ENCODE data around the gene EFNA5. TPM values are rescaled to one million over a fixed set of nuclear protein-coding genes. Genes with fewer than 3 reads are reported as not detected.

EFNA5 gene
- total RNA-seq, 1 experiment from 2014 or later: 0.22 TPM

DNA sequence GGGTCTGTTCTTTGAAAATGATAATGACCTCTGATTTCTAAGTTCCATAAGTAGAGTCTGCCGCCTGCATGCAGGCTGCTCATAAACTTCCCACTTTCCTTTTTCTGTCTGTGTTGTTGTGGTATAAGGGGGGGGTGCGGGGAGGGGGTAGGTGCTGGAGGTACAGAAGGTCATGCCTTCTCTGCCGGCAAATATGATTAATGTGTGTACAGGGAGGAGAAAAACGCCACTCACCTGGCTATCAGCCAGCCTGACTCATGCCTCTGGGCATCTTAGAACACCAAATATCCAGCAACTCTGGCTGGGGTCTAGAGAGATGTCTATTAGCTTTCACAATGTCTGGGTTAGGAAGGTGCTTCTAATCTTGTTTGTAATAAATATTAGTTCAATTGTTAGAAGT, 128.3 kb downstream of the EFNA5 start (continued):
- TF ChIP-seq SP1 (IDR thresholded peaks at IDR 0.05; ENCODE audit: low read depth): peak; percentile 23; the same call in 1 of the 2 replicates

DNA sequence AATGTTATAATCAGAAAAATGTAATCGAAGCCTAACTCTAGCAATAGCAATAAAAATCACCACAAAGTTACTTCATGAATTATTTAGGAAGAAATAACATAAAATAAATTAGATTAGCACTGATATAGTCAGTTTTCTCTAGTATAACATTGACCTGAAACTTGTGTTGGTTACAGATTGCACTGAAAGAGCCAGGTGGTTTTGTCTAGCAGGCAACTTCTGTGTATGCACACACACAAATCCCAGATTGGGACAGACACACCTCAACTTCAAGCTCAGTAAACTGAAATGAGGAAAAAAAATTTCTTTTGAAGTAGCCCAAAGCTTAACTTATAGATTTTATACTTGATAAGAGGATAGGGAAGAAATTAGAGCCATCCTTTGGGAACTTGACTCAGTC, 129.3 kb downstream of the EFNA5 start:
- H4K20me1 ChIP-seq (ENCODE audit: insufficient read depth): no peaks in the 10 kb centered on the region
- no peak overlapping the region for H3K9ac ChIP-seq (ENCODE audit: low read length)
- no peak for ATAC-seq
- no peak overlapping the region for H3K4me3 ChIP-seq (replicated peaks in 1 of 2; ENCODE audit: low read depth in 1 of 2, low read length in 2 of 2)
- H3K9me3 ChIP-seq (ENCODE audit: control insufficient read depth in 1 of 2, insufficient read depth in 1 of 2, low read depth in 1 of 2, low read length in 2 of 2): no peaks in the 10 kb centered on the region
- H2AFZ ChIP-seq (ENCODE audit: low read depth, low read length, poor library complexity, severe bottlenecking): no peak overlapping the region
- no TSS peak for BruUV-seq (replicated peaks)
- H3K27me3 ChIP-seq (ENCODE audit: insufficient read depth, low read length): peaks cover 8% of the 10 kb centered on the region; the same call in 1 of the 2 replicates
- TF ChIP-seq EZH2 (IDR thresholded peaks at IDR 0.05): no peak
- TF ChIP-seq, protein P1, sequence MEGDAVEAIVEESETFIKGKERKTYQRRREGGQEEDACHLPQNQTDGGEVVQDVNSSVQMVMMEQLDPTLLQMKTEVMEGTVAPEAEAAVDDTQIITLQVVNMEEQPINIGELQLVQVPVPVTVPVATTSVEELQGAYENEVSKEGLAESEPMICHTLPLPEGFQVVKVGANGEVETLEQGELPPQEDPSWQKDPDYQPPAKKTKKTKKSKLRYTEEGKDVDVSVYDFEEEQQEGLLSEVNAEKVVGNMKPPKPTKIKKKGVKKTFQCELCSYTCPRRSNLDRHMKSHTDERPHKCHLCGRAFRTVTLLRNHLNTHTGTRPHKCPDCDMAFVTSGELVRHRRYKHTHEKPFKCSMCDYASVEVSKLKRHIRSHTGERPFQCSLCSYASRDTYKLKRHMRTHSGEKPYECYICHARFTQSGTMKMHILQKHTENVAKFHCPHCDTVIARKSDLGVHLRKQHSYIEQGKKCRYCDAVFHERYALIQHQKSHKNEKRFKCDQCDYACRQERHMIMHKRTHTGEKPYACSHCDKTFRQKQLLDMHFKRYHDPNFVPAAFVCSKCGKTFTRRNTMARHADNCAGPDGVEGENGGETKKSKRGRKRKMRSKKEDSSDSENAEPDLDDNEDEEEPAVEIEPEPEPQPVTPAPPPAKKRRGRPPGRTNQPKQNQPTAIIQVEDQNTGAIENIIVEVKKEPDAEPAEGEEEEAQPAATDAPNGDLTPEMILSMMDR (IDR thresholded peaks at IDR 0.05 in 2 of 3, conservative IDR thresholded peaks at IDR 0.05 in 1 of 3; ENCODE audit: borderline replicate concordance in 1 of 3, insufficient read depth in 1 of 3, low read depth in 2 of 3, low read length in 2 of 3): no peak
- no peak for TF ChIP-seq ZFX (IDR thresholded peaks at IDR 0.05)
- no peak for TF ChIP-seq CBX3 (IDR thresholded peaks at IDR 0.05; ENCODE audit: low read depth)
- no peak for TF ChIP-seq EGR1 (IDR thresholded peaks at IDR 0.05; ENCODE audit: low read depth)
- no peak for TF ChIP-seq POLR2AphosphoS5 (IDR thresholded peaks at IDR 0.05; ENCODE audit: low read depth, low read length)
- no peak for TF ChIP-seq POLR2A (IDR thresholded peaks at IDR 0.05; ENCODE audit: borderline replicate concordance, extremely low read depth, insufficient read depth, insufficient read length)
- no peak for TF ChIP-seq FOSL1 (IDR thresholded peaks at IDR 0.05; ENCODE audit: low read depth)
- no peak for TF ChIP-seq SP1 (IDR thresholded peaks at IDR 0.05; ENCODE audit: low read depth)
- TF ChIP-seq YY1 (IDR thresholded peaks at IDR 0.05; ENCODE audit: extremely low read depth, insufficient replicate concordance, low read depth, low read length): no peak
- TF ChIP-seq, protein P2, sequence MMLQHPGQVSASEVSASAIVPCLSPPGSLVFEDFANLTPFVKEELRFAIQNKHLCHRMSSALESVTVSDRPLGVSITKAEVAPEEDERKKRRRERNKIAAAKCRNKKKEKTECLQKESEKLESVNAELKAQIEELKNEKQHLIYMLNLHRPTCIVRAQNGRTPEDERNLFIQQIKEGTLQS (IDR thresholded peaks at IDR 0.05): no peak
- intact Hi-C loops (cut with micrococcal nuclease): no loop called here
- DNase-seq (ENCODE audit: low read depth, low spot score): no peak
- no peaks in the 10 kb centered on the region for H3K36me3 ChIP-seq (ENCODE audit: control insufficient read depth in 1 of 2, insufficient read depth in 2 of 2, low read length in 2 of 2)
- peaks cover 10 to 14% of the 10 kb centered on the region in 2 experiments; a peak in 3 of 4 replicates for H3K4me1 ChIP-seq (ENCODE audit: control insufficient read depth in 1 of 2, insufficient read depth in 2 of 2, low read length in 2 of 2)
- RAD21 ChIA-PET (ENCODE audit: low non-redundant PET in 1 of 2, low total read pairs in 2 of 2, uncharacterized antibody in 2 of 2, unreplicated experiment in 2 of 2): no interaction called here
- CTCF ChIA-PET: no interaction called here
- H3K79me2 ChIP-seq (ENCODE audit: insufficient read depth, low read length): no peaks in the 10 kb centered on the region
- no peaks in the 10 kb centered on the region for H3K9me2 ChIP-seq (ENCODE audit: insufficient read depth)
- no peak overlapping the region for H3K27ac ChIP-seq (ENCODE audit: low read depth, low read length)
- POLR2A ChIA-PET: no interaction called here
- H3K4me2 ChIP-seq (ENCODE audit: low read length): no peak overlapping the region
